ENCODE data around the gene BCAR3.
"Not testable (repeated sequence)": the region's sequence is repeated elsewhere in the genome, so short reads cannot be mapped to it uniquely, and the experiment has no call there.

The BCAR3 gene

DNA sequence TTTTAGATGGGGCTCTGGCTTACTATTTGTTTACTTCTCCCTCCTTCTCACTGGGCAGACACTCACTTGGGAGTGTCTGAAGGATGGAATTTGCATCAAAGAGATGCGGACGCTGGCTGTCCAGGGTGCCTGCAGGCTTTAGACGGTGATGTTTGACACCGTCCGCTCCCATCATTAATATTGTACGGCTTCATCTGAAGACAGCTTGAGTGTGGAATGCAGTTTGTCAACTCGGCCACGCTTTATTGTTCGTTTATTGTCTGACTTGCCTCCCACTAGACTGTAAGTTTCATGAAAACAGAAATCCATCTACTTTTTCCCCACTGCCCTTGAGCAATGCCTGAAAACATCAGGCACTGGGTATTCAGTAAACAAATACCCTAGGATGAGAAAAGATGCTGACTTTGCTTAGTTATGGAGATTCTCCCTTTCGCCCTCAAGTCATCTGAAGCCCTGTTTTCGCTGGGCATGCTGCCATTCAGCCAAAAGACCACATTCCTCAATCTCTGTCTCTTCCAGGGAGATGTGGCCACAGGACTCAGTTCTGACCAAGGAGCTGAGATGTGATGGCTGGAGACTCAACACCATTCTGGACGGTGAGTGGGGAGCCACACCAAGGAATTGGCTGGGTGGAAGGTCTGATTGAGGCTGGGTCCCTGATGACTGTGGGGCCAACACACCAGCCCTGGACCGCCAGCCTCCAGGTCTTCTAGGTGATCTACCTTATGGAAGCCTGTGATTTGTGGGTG, 87.6 kb downstream of the BCAR3 start:
- DNase-seq = no peak

DNA sequence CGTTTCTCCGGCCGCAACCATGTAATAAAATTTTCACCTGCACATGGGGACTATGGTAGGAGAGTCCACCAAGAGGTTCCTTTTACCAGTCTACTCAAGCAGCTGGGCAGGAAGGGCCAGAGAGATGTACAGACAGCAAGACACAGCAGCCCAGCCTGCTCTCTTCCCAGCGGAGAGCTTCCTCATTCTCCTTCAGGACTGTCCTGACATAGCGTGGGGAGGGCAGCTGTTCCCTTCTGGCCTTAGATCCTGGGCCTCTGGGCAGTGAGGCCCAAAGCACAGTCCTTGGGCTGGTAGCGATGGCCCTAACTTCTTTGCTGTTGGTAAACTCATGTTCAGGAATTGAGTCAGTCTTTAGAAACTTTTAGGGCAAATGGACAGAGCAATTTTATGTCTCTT, 89.1 kb downstream of the BCAR3 start:
- no peak for DNase-seq

DNA sequence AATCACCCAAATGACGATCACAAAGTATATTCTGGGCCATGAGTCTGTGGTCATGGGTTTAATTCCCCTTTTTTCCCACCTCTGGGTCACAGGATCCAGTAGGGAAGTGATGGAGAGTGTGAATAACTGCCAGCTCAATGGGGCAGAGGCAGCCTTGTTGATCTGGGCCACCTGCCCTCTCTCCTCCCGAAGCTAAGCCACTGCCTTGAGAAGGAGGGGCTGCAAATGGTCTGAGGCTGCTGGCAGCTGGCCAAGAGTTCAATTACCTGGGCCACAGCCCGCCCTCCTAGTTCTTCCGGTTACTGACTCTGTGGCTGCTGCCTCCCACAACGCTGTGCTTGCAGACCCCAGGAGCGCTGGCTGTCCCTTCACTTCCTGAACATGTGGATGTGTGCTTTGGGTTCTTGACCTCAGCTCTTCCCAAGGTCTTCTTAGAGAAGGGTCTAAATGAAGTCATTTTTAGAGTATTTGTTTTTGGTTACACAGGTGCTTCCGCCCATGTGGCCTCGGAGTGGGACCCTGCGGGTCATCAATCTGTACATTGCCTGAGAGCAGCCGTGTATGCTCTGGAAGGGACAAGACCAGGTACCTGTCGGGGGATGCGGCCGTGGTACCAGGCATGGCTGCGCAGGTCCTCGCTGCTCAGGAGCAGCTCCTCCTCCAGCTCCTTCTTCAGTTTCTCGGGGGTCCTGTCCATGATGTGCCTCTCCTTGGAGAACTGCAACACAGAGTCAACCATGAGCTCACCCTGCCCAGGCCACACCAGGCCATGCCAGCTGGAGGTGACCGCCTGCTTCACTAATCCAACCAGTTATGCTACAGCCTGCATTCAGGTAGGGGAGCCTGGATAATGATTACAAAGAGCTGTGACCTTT, 89.7 kb downstream of the BCAR3 start:
- DNase-seq = peak in 1 of 2 experiments; percentile 83

DNA sequence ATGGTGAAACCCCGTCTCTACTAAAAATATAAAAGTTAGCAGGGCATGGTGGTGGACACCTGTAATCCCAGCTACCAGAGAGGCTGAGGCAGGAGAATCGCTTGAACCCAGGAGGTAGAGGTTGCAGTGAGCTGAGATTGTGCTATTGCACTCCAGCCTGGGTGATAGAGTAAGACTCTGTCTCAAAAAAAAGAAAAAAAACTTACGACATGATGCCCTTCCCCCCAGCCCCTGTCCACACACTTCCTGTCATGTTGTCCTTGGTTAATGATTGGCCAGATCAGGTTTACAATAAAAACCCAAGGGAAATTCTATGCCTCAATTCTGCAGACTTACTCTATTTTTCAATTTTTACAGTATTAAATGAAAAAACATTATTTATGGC, 90.4 kb downstream of the BCAR3 start:
- DNase-seq = not testable (repeated sequence)

DNA sequence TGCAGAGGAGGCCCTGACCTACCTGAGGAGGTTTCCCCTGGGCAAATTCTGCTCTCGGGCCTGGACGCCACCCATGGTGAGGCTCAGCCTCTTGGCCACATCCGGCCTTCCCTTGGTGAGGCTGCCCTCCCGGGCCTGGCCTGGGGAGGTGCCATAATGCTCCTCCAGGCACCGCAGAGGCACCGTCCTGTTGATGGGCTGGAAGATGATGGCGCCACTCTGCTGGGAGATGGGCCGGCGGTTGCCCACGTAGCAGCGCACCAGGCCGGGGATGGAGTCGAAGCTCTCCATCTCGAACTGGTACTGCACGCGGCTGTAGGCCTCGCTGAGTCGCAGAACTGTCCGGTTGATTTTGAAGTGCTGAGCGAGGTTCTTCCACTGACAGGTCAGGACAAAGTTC, 92.7 kb downstream of the BCAR3 start:
- no peak for DNase-seq

DNA sequence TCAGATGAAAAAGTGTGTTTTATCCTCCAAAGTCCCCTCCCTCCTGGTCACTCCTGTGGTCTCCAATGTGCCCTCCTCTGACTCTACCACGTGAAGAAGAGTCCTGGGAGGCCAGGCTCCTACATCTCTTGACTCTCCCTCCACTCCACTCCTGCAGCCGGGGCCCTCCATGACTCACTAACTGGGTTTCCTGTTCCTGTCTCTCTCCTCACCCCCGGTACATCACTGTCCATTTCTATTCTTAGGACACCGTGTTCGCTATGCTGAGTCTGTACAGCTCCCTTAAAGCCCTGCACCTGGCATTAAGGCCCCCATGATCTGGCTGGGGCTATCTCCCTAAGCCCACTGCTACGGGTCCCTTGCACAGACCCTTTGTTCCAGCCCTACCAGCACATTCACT, 93.4 kb downstream of the BCAR3 start:
- DNase-seq = no peak

DNA sequence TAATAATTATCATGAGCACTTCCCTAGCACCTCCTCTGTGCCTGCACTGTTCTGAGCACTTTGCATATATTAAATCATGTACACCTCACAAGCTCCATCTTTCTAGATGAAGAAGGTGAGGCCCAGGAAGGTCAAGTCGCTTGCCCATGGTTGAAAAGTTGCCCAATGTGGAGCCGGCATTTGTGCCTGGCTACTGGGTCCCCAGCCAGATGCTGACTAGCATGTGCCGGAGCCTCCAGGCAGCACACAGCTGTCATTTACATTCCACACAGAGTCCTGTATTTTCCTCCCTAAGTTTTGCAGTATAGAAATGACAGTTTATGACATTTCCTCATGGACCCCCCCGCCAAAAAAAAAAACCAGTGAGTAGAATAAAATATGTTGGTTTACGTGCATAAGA, 94.3 kb downstream of the BCAR3 start:
- DNase-seq = no peak

DNA sequence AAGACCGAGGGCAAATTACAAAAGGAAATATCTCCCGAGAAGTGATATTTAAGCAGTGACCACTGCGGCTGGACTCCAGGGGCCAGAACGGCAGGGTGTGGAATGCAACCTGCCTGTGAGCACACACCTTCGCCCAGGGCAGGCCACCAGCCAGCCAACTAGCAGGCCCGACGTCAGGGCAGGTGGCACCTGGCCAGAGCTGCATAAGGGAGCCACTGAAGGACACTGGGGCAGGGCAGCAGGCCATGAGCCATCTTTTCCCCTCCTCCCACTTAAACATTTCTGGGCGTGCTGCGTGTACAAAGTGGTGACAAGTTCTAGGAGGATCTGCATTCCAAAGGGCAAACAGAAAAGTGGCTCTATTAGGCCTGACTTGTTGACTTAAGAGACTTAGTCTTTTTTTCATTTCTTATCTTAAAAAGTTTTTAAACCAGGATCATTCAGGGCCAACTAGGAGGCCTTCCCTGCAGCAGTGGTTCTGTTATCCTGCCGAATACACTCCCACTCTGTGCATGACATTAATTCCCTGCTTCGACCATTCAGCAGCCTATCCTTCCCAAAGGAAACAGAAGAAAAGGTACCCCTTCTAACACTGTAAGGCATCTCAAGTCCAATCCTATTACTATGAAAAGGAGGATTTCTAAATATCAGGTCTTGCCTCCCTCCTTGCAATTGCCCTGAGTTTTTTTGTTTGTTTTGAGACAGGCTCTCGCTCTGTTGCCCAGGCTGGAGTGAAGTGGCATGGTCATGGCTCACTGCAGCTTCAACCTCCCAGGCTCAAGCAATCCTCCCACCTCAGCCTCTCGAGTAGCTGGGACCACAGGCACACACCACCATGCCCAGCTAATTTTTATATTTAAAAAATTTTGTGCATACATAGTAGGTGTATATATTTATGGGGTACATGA, 96.3 kb downstream of the BCAR3 start:
- no peak for DNase-seq

DNA sequence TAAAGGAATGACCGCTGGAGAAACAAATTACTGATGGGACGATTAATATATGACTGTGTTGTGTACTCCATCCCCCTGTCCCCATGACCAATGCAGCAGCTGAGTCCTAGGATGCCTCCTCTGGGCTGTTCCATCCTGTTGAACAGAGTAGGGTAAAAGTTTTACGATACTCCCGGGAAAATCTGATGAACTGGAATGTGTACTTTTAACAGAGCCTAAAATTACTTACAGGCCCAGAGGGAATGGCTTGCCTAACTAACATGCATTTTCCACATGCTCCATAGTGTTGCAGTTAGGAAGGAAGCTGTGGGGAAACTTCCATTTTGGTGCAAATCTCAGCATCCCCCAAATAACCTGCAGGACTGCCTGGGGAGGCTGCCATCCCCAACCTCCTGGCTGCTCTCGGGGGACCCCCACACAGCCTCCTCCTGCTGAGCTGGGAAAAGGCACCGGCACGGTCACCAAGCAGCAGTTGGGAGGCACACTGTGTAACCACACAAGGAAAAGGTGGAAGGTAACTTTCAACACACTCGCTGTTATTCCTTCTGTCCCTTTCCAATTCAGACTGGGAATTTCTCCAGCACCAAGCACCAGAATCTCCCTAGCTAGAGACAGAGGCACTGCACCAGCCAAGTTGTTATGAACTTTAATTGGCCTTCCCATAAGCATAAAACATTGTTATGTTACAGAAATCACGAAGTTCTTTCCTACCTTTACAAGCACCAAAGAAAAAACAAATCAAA, 97.2 kb downstream of the BCAR3 start:
- no peak for DNase-seq

DNA sequence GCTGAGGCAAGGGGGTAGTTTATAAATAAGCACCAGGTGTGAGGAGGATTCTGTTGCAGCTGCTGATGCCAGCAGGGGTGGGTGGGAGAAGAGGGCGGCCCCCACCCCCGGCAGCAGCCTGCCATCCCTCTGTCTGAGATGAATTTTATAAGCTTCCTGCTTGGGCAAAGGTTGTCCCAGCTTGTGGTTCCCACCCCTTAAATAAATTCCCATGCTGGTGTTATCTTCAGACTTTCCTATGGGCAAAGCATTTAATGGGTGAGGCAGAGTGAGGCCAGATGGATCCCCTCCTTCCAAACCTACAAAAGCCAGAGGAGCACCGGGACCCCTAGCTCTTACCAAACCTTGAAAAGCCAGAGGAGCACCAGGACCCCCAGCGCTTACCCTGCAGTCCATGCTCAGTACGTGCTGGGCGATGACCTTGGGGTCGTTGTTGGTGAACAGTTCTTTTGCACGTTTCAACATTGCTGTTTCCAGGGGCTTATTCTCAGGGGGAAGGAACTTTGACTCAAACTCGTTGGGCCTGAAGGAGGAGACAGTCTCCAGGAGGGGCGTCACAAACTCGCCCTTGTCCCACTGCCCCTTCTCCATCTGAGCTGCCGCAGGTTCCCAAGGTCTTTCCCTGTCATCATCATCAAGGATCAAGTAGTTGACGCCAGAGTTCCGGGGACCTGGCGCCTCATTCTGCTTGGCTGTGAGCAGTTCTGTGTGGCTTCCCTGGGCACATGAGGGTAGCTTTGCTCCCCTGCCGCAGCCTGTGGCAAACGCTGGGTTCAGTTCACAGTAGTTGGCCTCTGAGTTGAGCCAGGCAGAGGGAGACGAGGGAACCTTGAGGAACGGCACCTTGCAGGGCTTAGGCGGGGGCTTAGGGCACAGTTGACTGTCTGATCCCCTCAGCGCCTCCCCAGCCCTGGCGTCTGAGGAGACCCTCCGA, 99.5 kb downstream of the BCAR3 start:
- DNase-seq = no peak

DNA sequence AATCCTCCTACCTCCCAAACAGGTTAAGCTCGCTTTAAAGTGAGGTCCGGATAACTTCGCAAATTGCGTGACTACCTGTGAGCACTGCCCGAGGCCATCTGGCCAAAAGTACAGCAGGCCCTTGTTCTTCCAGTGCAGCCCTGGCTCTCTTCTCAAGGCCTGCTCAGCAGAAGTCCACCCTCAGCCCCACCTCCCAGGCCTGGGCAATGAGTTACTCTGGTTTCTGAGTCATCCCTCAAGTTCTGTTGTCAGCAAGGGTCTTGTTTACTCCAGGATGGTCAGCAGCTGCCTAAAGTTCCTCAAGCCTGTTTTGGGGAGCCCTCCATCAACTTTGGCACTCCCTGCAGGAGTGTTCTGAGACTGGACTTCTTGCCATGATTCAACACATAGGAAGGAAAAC, 101.7 kb downstream of the BCAR3 start:
- DNase-seq = no peak

DNA sequence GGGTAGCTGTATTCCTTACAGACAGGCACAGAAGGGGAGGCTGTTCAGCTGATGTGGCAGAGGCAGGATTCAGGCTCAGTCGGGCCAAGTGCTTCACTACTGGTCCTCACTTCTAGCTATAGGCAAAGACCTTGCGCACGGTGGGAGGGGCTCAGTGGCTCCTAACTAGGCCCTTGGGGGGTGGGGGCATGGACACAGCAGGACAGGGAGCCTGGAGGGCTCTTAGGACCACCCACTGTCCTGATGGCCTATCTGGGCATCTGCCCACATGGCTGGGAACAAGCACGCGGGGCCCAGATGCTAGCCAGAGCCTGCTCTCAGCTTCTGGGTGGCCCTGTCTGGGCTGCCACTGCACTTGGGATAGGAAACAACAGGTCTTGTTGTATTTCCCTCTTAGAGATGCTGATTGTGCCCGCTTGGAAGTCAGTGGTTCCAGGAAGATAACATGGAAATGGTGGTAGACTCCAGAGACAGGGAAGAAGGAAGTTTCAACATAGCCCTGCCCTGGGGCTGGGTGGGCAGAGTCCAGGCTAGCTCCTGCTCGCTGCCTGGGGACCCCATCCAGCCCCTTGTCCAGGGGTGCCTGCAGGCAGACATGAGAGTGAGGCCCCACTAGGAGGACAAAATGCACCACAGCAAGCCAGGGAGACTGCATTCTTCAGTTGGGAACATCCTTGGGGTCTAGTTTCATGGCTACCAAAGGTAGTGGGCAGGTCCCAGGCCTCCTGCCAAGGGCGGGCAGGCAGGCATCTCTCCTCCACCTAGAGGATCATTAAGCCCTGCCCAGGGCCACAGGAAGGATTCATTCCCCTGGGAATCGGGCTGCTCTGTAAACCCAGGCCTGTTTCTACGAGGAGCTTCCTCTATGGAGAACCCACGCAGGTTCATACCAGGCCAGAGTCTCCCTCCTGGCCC, 102.5 kb downstream of the BCAR3 start:
- no peak for DNase-seq

DNA sequence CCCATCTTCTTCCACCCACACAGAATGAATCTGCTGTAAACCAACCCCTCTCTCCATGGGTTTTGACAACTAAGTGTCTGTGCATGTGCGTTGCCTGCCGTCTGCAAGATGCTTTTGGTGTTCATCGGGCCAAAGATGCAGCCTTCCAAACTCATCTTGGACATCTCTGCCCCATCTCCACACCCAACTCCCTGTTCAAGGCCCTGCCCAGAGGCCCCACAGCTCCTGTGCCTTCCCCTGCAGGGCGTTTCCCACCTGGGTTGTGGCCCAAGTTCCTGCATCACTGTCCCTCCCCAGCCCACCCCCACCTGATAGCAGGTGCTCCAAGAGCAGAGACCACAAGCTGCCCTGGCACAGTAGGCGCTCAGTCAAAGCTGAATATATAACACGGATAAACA, 103.2 kb downstream of the BCAR3 start:
- no peak for DNase-seq

DNA sequence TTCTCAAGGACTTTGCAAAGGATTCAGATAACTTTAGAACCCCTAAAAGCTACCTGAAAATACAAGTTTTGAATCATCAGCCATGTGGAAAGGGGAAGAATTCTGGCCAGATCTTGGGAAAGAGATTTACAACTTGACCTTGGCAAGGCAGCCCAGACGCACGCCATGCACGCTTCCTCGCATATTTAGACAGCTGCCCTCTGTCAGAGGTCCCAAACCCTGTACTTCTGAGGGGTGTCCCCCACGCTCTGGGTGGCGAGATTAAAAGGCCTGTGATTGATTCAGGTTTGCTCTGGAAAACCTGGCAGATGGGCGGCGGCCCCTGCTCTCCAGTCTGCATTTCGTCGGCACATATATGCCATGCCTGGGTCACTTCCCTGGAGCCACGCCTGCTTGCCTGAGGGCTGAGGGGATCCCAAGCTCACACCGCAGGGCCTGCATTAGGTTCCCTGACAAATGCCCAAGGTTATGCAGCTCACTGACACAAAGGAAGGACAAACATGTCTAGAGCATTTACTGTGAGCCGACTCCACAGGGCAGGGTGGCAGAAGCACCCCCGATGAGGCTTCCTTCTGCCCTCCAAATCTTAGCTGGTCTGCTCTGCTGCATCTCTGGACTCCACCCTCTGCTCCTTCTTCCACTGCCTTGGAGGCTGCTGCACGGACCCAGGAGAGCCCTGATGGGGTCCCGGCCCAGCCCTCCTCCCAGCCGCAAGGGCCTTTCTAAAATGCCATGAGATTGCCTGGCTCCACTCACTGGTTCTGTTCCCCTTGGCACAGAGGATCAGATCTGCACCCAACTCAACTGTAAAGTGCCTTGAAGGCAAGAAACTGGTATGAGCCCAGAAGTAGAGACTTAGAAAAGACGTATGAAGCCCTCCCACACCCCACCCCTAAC, 103.9 kb downstream of the BCAR3 start:
- no peak for DNase-seq

DNA sequence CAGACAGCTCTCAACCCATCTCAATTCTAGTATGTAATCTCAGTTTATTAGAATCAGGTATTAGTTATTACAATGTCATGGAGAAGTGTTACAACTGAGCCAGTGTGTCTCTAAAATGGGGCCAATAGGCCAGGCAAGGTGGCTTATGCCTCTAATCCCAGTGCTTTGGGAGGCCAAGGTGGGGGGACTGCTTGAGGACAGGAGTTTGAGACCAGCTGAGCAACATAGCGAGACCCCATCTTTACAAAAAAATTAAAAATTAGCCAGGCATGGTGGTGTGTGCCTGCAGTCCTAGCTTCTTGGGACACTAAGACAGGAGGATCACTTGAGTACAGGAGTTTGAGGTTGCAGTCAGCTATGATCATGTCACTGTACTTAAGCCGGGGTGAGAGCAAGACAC, 104.9 kb downstream of the BCAR3 start:
- DNase-seq = no peak

DNA sequence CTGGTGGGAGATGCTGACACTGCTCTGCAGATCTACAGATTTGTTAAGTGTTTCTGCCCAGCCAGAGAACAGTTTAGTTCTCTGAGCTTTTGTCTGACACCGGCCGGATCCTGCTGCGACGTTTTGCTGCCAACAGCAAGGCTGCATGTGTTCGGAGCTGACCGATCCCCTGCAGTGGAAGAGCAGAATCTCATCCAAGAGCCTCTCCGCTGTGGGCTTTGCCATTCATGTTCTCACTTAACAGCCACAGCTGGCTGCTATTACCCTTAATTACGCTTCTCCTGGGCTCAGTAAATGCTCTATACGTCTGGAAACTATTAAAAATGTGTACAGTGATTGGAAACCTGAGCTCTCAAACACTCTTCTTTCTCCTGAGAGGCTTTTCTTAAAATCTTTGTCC, 105.3 kb downstream of the BCAR3 start:
- DNase-seq = peak; percentile 69 to 86

DNA sequence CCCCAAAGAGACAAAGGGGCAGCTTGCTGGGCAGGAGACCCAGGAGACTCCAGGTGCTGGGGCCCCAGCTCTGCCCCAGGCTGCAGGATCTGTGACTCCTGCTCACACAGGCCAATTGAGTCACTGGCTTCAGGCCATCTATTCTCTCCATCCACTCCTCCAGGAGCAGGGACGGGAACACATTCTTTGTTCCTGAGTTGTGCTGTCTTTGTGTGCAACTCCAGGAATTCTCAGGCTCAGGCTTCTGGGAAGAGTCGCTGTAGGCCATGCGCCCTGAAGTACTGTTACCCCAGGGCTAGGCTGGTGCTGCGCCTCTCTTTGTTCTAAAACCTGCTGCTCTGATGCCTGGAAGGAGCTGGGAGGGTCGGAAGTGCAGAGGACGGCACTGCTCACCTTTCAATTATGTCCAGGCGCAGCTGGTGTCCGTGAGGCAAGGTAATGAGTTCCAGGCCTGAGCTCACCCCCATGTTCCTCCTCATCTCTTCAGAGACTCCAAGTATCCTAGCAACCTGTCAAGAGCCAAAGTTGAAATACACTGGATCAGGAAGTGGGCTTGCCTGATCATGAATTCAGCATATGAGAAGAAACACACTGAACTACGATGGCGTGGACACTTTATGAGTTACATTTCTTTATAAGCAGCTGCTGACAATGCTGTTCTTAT, 105.9 kb downstream of the BCAR3 start:
- no peak for DNase-seq

DNA sequence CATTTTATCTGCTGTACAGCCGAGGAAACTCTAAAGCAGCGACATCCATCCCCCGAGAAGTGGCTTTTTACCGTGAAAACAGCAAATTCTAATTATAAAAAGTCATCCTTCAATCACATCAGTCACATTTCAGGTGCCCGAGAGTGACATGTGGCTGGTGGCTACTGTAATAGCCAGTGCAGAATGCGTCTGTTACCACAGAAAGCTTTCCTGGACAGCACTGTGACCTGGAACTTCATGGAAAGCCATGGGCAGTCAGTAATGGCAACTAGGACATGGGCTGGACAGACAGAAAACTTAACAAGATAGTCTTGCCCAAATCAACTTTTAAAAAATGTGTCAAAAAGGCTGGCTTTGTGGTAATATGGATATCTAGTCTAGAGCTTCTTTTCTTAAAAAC, 106.6 kb downstream of the BCAR3 start:
- DNase-seq = no peak

DNA sequence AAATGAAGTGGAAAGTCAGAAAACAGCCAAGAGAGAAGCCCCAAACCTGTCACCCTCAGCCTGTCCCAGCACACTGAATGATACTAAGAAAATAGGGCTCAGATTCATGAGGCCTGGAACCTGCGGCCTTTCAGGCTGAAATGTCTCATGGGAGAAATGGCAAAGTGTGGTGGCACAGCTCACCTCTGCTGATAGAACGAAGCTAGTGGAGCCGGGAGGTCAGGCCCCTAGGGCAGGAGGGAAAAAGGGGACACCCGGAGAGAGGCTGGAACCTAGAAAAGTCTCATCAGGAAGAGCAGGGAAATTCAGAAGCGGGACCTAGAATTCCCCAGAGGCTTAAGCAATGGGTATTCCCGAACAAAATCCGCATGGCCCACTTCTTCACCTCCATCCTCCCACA, 107.1 kb downstream of the BCAR3 start:
- DNase-seq = no peak
